ELF-1 (cell line): ENCODE measurements around the gene ADAMTSL1.

Experiments used
- DNase-seq: peaks from one replicate; pipeline ENCODE4 v3.0.0-alpha.2; 2016; ENCODE audit warnings: low read depth, low spot score

ADAMTSL1 gene

DNA sequence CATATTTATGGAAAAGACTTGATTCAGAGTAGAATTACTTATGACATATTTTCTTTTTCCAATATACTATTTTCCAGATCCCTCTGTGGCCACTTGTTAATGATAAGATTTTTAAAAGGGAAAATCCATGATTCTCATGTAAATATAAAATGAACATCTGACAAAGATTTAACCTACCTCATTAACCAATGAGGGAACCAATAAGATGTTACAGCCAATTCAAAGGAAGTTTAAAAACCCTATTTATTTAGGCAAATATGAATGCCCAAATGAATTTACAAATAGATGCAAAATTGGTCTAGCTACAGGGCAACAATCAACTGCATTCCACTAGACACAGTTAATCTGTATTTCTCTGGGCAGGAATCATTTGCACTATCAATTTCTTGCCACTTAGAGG is 226.8 kb downstream of the ADAMTSL1 start:
- no peak for DNase-seq

DNA sequence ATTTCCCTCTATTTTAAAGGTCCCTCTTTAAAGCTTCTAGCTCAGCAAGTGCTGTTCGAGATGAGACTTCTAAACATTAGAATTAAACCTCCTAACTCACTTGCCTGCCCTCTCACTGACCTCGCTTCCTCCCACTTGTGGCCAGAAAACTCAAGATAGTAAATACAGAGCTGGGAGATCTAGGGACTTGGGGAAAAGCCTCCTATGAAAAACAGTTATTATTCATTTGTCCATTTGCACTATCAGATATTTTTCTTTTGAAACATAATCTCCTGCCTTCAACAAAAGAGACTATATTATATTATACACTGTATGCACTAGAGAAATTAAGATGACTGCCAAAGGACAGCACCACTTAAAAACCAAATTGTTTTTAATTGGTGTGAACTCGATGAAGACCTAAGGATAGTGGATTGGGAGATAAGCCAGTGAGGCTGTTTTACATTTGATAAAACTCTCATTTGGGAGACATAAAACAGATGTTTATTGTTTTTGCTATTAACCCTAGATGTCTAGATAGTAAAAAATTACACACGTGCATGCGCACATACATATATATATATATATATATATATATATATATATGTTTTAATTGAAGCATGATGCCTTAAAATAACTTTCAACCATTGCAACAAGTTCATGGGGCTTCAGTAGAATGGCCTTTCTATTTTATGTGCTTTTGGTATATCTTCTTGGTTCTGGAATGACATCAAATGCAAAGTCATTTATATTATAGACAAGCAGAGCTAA is 229.4 kb downstream of the ADAMTSL1 start:
- no peak for DNase-seq

DNA sequence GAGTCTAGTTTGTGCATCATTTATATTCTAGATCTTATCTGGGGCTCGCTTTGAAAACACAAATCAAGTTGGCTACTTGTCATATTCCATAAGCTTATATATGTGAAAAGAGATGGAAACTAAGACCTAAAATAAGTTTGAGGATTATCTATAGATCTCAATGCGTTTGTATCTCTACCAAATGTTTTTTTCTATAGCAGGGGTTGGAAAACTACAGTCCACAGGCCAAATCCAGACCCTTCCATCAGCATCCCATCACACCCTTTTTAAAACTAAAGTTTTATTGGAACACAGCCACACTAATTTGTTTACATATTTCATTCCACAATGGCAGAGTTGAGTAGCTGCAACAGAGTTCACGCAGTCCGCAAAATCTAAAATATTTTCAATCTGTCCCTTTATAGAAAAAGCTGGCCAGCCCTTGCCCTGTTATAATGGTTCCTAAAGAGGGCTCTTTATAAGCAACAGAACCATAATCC is 230.0 kb downstream of the ADAMTSL1 start:
- no peak for DNase-seq

DNA sequence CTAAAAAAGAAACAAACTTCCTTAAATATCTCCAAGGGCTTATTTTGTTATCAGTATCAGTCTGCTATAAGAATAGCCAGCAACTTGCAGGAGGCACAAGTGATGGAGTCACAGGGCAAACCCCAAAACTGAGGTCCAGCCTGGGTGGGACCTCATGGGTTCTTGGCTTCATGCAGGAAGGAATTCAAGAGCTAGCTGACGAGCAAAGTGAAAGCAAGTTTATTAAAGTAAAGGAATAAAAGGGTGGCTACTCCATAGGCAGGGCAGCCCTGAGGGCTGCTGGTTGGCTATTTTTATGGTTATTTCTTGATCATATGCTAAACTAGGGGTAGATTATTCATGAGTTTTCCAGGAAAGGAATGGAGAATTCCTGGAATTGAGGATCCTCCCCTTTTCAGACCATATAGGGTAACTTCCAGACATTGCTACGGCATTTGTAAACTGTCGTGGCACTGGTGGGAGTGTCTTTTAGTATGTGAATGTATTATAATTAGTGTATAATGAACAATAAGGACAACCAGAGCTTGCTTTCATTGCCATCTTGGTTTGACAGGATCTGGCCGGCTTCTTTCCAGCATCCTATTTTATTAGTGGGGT is 231.9 kb downstream of the ADAMTSL1 start:
- DNase-seq, result no peak

DNA sequence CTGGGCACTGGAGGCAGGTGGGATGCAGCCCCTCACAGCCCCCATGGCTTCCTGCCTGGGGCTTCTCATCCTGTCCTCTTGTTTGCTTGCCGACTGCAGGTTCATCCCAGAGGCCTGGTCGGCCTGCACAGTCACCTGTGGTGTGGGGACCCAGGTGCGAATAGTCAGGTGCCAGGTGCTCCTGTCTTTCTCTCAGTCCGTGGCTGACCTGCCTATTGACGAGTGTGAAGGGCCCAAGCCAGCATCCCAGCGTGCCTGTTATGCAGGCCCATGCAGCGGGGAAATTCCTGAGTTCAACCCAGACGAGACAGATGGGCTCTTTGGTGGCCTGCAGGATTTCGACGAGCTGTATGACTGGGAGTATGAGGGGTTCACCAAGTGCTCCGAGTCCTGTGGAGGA is 232.7 kb downstream of the ADAMTSL1 start:
- DNase-seq, result no peak

DNA sequence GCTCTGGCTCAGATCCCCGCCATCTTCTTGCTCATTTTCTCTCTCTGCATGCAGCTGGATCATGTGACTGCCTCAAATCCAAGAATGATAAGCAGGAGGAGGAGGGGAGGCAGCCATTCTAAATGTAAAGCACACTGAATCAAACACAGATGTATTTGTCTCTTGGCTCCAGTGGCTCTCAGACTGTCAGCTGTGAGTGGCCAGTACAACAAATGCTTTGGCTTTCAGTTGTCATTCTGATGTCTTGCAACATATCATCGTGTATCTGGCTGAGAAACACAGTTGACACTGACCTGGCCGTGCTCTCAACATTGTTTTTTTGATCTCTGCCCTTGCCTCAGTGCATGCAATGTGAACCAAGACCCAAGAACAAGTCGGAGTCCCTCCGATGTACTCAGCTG is 233.1 kb downstream of the ADAMTSL1 start:
- no peak for DNase-seq

DNA sequence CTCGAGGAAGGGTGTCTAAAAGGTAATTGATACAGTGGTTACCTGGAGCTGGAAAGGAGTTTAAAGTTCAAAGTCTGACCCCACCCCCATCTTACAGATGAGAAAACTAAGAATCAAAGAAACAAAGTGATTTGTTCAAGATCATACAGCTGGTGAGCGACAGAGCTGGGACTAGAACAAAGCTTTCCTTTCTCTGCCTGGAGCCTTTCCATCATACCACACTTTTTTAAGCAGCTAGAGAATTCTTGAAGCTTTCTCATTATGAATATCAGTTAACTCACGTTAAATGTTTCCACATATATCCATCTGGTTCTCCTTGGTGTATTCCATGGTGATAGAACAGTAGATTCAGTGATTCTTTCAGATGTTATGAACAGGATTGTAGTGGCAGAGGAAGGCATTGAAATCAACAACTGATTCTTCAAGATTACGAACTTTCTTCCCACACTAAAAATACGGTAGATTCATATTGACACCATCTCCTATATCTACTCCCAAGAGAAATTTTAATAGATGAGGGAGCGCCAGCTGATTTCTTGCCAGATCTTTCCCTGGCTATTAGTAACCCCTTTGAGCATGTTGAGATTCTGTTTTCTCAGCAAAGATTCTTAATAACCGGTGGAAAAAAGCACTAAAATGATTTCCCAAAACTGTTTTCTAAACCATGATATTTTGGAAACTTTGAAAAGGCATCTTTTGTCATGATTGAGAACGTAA is 233.7 kb downstream of the ADAMTSL1 start:
- no peak for DNase-seq

DNA sequence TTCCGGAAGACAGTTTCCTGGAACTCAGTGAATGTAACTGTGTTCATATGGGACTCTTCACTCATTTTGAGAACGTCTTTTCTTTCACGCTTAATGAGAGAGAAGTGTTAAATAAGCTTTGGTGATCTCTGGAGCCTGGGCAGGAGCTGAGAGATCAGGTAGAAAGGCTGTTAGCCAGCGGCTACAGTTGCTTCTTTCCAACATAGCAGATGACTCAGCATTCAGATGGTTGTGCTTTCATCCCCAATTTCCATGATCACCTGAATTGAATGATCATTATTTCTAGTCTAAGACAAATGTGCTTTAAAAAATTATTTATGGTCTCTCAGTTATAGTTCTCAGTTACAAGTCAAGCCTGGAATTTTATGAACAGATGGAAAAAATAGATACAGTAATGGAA is 234.5 kb downstream of the ADAMTSL1 start:
- DNase-seq, result no peak

DNA sequence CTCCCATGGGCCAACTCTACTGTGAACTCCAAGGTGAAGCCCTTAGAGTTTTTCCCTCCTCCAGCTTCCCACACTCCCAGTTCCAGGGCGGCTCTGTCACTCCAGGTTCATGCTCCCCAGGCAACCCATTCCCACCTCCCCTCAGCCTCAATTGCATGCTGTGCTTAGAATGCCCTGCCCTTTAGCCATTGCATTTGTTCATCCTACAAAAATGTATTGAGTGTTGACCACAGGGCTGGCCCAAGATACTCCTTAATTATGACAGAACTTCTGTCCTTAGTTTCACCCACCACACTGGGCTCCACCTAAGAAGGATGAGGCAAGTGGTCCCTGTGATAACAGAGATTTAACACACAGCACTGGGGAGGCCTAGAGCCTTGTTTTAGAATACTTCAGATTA is 236.1 kb downstream of the ADAMTSL1 start:
- no peak for DNase-seq

DNA sequence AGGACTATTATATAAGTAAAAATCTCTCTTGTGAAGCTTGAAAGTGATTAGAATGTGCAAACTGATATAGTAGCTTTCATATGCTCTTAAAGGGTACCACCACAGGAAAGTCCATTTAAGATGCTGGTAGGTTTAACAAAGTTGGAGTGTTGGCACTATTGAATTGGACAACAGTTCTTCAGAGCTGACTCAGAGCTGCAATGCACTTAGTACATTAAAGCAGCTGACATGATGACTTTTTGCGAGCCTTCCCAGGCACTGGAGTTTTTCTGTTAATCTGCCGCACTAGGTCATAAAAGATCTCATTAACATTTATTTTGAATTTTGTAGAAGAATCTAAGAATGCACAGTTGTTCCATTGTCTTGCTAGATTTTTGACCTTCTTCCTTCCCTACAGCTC is 243.8 kb downstream of the ADAMTSL1 start:
- no peak for DNase-seq

DNA sequence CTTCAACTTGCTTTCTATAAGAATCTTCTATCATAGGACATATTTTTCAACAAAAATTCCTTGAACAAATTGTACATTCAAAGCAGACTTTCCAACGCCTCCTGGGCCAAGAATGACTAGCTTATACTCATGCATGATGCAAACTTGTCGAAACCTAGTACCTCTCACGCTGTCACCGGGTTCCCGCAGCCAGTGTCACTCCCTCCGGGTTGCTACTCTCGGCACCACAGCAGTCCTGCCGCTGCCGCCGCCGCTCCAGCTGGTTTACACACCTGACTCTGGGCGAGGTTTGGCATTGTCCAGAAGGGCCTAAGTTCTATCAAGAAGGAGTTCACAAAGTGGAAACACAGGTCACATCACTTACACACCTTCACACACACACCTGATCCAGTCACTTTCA is 244.4 kb downstream of the ADAMTSL1 start:
- DNase-seq, result no peak

DNA sequence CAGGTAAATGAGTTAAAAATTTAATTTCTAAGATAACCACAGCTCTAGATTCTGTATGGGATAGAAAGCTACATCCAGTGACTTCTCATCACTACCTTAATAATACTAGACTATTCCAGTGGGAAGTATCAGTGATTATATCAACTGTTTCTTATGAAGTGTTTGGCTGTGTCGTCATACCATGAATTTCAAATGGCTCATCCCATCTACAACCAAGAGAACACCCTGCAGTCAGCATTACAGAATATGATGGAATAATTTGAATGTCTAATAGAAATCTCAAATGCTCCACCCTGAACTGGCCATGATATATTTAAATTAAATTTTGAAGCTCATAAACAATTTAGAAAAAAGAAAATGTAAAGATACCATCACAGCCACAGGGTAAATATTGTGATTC is 245.0 kb downstream of the ADAMTSL1 start:
- DNase-seq, result no peak

DNA sequence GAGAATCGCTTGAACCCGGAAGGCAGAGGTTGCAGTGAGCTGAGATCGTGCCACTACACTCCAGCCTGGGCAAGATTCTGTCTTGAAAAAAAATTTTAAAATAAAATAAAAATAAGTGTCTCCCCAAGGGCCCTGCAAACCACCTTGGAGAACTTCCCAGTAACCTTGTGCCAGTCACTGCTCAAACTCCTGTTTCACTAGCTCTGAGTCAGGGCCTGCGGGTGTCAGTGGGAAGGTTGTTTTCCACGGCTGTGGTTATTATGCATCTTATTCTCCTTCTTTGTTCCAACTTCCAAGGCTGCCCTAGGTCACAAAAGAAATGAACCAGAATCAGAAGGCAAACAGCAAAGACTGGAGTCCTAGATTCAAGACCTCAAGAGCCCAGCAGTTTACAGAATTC is 246.7 kb downstream of the ADAMTSL1 start:
- DNase-seq, result no peak

DNA sequence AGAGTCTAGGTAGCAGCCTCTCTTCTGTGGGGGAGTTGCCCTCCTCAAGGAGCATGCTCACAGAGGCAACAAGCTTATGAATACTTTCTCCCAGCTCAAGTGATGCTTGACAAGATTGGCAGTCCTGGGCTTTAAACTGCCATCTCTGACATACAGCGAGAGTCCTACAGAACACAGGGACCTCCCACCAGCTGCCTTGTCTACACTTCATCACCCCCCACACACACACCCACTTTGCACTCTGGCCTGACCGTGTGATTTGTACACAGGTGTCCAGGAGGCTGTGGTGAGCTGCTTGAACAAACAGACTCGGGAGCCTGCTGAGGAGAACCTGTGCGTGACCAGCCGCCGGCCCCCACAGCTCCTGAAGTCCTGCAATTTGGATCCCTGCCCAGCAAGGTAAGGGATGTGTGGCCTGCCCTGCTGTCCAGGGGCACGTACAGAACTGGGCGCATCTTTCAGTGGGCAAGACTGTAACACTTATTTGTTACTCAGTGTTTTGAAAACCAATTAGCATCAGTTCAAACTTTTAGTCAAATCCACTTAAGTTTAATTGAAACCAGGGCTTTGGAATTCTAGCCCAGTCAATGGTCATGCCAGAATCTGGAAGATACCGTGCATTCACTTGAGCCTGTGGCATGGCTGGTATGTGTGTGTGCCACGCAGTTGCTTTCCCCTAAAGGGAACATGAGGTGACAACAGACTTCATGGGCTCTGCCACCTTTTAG is 247.5 kb downstream of the ADAMTSL1 start:
- no peak for DNase-seq

DNA sequence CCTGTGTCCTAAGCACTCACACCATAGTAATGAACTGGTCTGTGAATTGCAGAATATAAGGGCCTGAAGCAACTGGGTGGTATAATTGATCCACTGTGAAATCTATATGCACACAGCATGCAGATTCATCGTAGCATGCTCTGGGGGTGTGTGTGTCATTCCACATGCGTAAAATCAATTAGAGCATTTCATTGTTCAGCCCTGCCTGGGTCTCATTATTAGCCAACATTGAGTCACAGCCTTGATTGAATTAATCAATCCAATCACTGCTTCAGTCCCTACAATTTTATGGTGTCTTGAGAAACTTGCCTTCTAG is 248.0 kb downstream of the ADAMTSL1 start:
- DNase-seq, result no peak

DNA sequence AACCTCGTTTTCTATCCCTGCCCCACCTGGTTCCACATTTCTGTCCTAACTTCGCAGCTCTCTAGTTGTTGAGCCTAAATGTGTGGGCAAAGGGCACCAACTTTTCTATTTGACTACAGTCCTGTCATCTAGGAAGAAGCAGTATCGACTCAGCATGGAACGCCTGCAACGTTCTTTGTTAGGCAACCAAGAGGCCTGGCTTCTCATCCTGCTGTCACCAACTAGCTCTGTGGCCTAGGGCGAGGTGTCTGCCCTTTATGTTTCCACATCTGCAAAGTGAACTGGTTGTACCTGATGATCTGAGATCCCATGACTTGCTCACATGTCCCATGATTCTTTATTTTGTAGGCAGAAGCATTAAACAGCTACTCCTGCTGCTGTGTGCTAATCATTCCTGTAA is 248.9 kb downstream of the ADAMTSL1 start:
- DNase-seq, result no peak

DNA sequence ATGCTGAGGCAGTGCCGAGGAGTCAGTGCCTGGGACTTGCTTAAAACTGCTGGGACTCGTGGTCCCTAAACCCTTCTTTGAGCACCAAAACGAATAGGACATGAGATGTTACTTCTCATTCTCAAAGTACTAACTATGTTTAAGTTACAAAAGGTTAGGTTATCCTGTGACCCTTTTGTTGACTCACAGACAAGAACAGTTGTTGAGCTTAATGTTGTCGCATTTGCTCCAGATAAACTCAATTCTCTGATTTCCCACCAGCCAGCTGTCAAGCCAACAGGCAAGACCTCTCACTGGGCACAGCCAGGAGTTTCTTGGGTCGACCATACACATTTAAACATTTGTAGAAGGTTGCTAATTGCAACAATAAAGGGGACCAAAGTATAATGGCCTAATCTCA is 249.4 kb downstream of the ADAMTSL1 start:
- no peak for DNase-seq

DNA sequence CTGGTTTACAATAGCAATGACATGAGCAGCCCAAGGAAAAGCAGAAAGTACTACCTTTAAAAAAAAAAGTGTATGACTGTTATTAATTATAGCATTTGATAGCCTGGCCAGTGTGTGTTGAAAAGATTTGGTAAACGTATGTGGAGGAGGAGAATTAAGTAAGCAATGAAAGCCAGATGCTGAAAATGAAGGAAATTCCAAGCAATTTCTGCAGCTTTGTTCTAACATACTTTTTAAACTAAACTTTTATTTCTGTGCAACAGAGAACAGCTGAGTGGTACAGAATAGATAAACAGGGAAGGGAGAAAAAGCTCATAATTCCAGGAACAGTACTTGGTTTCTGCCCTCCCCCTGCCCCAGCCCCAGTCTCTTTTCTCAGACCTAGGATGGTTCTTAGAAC is 252.6 kb downstream of the ADAMTSL1 start:
- no peak for DNase-seq

DNA sequence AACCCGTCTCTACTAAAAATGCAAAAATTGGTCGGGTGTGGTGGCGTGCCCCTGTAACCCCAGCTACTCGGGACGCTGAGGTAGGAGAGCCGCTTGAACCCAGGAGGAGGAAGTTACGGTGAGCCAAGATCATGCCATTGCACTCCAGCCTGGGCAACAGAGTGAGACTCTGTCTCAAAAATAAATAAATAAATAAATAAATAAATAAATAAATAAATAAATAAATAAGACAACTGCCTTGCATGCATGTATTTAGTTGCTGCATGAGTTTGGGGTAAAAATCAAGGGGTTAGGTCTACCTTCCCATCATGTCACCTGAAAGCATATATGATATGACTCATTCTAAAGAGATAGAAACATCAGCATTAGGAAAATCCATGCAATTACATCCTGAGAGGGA is 254.0 kb downstream of the ADAMTSL1 start:
- no peak for DNase-seq

DNA sequence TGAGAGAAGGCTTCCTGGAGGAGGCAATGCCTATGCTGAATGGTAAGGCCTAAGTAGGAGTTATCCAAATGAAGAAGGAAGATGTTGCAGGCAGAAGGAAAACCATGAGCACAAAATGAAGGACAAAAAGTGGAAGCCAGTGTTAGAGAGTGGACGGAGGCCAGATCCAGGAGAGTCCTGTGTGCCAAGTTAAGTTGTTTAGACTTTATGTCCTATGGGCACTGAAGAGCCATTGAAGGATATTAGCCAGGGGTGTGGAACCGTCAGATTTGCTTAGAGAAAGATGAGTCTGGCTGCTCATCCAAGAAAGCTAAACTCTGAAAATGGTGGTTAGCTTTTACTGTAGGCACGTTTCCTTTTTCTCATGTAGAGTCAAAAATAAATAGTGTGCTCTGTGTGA is 254.7 kb downstream of the ADAMTSL1 start:
- DNase-seq, result no peak

DNA sequence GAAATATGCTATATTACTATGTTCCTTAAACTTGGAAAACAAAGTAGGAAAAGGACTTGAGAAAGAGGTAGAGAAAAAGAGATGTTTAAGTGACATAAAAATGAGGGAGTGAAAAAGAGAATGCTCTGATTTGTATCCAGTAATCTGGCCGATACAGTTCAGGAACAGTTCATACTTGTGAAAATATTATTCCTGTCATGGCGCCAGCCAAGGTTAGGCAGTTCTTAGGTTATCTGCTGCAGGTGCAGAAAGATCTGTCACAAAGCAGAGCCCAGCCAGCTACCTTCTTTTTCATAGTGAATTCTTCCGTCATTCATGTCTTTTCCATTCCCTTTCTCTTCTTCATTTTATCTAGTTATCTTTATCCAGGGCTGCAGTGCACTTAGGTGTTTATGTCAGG is 256.3 kb downstream of the ADAMTSL1 start:
- DNase-seq, result no peak

DNA sequence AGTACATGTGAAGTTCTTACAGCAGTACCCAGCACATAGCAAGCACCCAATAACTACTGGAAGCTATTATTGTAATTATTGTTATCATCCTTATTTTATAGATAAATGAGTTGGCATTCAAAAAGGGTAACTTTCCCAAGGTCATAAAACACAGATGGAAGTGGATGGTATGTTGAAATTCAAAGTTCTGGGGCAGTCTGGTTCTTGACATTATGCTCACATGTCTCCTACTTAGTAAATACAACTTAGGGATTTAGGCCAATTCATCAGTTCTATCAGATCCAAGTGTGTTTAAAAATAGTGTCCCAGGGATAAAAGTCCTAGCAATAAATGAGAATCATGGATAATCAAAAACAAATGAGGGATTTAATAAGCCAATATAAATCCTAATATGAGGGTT is 265.2 kb downstream of the ADAMTSL1 start:
- DNase-seq, result no peak
